ENCODE measurements around the gene TMEM237. TPM values are rescaled to one million over a fixed set of nuclear protein-coding genes. Genes with fewer than 3 reads are reported as not detected.

Gene TMEM237
- total RNA-seq, 2 experiments from 2014 or later = 26.8 to 29.2 TPM

DNA sequence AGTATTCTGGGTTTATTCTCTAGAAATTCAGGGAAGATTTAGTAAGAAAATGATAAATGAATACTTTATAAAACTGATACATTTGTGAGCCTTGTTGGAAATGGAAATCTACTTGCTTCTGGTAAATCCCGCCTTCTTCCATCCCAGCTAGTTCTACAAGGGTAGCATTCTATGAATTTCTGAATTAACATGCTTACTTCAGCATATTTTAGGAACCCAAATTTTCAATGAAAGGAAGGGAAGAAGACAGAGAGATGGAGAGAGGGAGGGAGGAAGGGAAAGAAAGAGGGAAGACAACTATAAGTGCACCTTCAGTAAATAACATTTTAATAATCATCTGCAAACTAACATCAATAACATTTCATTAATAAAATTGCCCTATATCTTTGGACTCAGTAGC is 26.6 kb upstream of the TMEM237 start:
- no peak overlapping the region for H3K4me2 ChIP-seq (ENCODE audit: low read length)

GRCh38 chr2:201668402-201668910 is 25.2 kb upstream of the TMEM237 start:
- H3K9me3 ChIP-seq (ENCODE audit: low read length) = no peaks in the 10 kb centered on the region
- no peak overlapping the region for H3K4me3 ChIP-seq (ENCODE audit: low read depth, low read length, poor library complexity, severe bottlenecking)
- H3K4me2 ChIP-seq (ENCODE audit: low read length) = no peak overlapping the region
- H3K9me2 ChIP-seq (ENCODE audit: insufficient read depth, low read length) = no peaks in the 10 kb centered on the region
- no peaks in the 10 kb centered on the region for H3K36me3 ChIP-seq (ENCODE audit: insufficient read depth, low read length)
- no peak overlapping the region for H2AFZ ChIP-seq (ENCODE audit: low read length)
- POLR2A ChIA-PET = interaction anchor here (0.7 kb wide), 1 partner anchor 30 kb away, joined by 3 read pairs; the partner anchor contains the start of gene MPP4
- BruUV-seq (replicated peaks) = no TSS peak
- no peak for DNase-seq (ENCODE audit: low spot score)
- H3K4me1 ChIP-seq (ENCODE audit: insufficient read depth, low read length, poor library complexity, severe bottlenecking) = no peaks in the 10 kb centered on the region
- no peak for TF ChIP-seq EZH2phosphoT487 (IDR thresholded peaks at IDR 0.05; ENCODE audit: borderline replicate concordance, low read depth, low read length)
- H3K27ac ChIP-seq (ENCODE audit: low read depth, low read length, poor library complexity, severe bottlenecking) = no peak overlapping the region
- H4K20me1 ChIP-seq (ENCODE audit: insufficient read depth, low read length) = no peaks in the 10 kb centered on the region
- intact Hi-C loops (cut with micrococcal nuclease; ENCODE audit: unreplicated experiment) = loop anchor here (10.0 kb wide), 1 partner anchor 506 kb away; no protein-coding TSS in a partner anchor
- no peaks in the 10 kb centered on the region for H3K79me2 ChIP-seq (ENCODE audit: insufficient read depth, low read depth, low read length)
- CTCF ChIA-PET (ENCODE audit: unreplicated experiment) = no interaction called here

More for the DNA sequence above, 26.6 kb upstream of the TMEM237 start:
- H3K4me1 ChIP-seq (ENCODE audit: insufficient read depth, low read length, poor library complexity, severe bottlenecking) = no peaks in the 10 kb centered on the region
- no peak overlapping the region for H2AFZ ChIP-seq (ENCODE audit: low read length)
- BruUV-seq (replicated peaks) = no TSS peak
- no peak overlapping the region for H3K4me3 ChIP-seq (ENCODE audit: low read depth, low read length, poor library complexity, severe bottlenecking)
- no peaks in the 10 kb centered on the region for H3K9me3 ChIP-seq (ENCODE audit: low read length)
- ChIA-PET POLR2A (interaction anchor here (0.7 to 0.8 kb wide), 2 partner anchors 20 to 224 kb away, joined by 3 to 4 read pairs; no protein-coding TSS in a partner anchor), CTCF (ENCODE audit: unreplicated experiment) (no interaction called here)
- H3K36me3 ChIP-seq (ENCODE audit: insufficient read depth, low read length) = no peaks in the 10 kb centered on the region
- intact Hi-C loops (cut with micrococcal nuclease; ENCODE audit: unreplicated experiment) = loop anchor here (10.0 kb wide), 1 partner anchor 505 kb away; no protein-coding TSS in a partner anchor
- no peak for DNase-seq (ENCODE audit: low spot score)
- H4K20me1 ChIP-seq (ENCODE audit: insufficient read depth, low read length) = no peaks in the 10 kb centered on the region
- no peak overlapping the region for H3K27ac ChIP-seq (ENCODE audit: low read depth, low read length, poor library complexity, severe bottlenecking)
- no peaks in the 10 kb centered on the region for H3K79me2 ChIP-seq (ENCODE audit: insufficient read depth, low read depth, low read length)
- no peak for TF ChIP-seq CTCF (conservative IDR thresholded peaks at IDR 0.05; ENCODE audit: low read length)
- no peak for TF ChIP-seq EZH2phosphoT487 (IDR thresholded peaks at IDR 0.05; ENCODE audit: borderline replicate concordance, low read depth, low read length)
- H3K9me2 ChIP-seq (ENCODE audit: insufficient read depth, low read length) = no peaks in the 10 kb centered on the region

- Histone ChIP-seq H4K20me1 (ENCODE audit: insufficient read depth, low read length) (no peaks in the 10 kb centered on the region), H3K27ac (ENCODE audit: low read depth, low read length, poor library complexity, severe bottlenecking) (no peak overlapping the region), H3K9me3 (ENCODE audit: low read length) (no peaks in the 10 kb centered on the region), H3K4me2 (ENCODE audit: low read length) (no peak overlapping the region), H3K4me1 (ENCODE audit: insufficient read depth, low read length, poor library complexity, severe bottlenecking) (no peaks in the 10 kb centered on the region), H3K36me3 (ENCODE audit: insufficient read depth, low read length) (no peaks in the 10 kb centered on the region), H3K9me2 (ENCODE audit: insufficient read depth, low read length) (no peaks in the 10 kb centered on the region), H2AFZ (ENCODE audit: low read length) (no peak overlapping the region), H3K4me3 (ENCODE audit: low read depth, low read length, poor library complexity, severe bottlenecking) (no peak overlapping the region), H3K79me2 (ENCODE audit: insufficient read depth, low read depth, low read length) (no peaks in the 10 kb centered on the region)
- BruUV-seq (replicated peaks) = no TSS peak
- DNase-seq (ENCODE audit: low spot score) = no peak
- ChIA-PET POLR2A (interaction anchor here (0.6 to 1.1 kb wide), 2 partner anchors 9 to 16 kb away, joined by 3 to 5 read pairs; no protein-coding TSS in a partner anchor), CTCF (ENCODE audit: unreplicated experiment) (no interaction called here)
- intact Hi-C loops (cut with micrococcal nuclease; ENCODE audit: unreplicated experiment) = loop anchor here (10.0 kb wide), 1 partner anchor 510 kb away; no protein-coding TSS in a partner anchor
- no peak for TF ChIP-seq CTCF (conservative IDR thresholded peaks at IDR 0.05; ENCODE audit: low read length)
- no peak for TF ChIP-seq EZH2phosphoT487 (IDR thresholded peaks at IDR 0.05; ENCODE audit: borderline replicate concordance, low read depth, low read length)
Observed at GRCh38 chr2:201664334-201664733, 21.0 kb upstream of the TMEM237 start.
